Stimulated activated CD4-positive, alpha-beta T cell treated with anti-CD3 and anti-CD28 coated beads, TNF-alpha, amount 100 ng/mL, for 48 hours (primary cell): ENCODE measurements around the gene SCARB1.

Experiments
- DNase-seq, 3 donors: peaks; one replicate each; pipeline ENCODE4 v3.0.0-alpha.2; 2020; ENCODE audit warnings: low read depth in 3 of 3

Gene SCARB1

DNA sequence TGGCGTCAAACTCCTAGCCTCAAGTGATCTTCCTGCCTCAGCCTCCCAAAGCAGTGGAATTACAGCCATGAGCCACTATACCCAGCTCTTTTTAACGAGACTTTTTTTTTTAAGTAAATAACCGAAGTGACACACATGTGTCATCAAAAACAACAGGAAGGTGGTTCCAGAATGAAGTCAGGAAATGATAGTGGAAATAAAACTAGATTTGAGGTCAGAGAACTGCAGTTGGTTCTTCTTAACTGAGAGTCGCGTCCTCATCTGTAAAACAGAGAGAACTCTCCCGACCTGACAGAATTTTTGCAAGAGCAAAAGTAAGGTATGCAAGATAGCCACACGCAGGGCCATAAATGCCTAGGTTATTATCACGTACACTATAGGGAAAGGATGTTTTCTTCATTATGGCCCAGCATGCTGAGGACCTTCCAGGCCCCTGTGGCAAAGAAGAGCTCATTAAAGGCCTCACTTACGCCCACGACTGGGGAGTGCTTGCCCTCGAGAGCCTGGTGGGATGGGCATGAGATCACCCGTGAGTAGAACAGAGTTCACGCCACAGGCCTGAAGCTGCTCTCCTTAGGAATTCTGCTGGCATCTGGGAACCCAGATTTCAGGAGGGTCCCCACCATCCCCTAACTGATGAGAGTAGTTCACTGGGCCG lies 67.2 kb downstream of the SCARB1 start:
- no peak for DNase-seq

- DNase-seq, result no peak
Observed at GRCh38 chr12:124795081-124795948, 68.3 kb downstream of the SCARB1 start.

GRCh38 chr12:124792961-124793441 lies 70.7 kb downstream of the SCARB1 start:
- DNase-seq, result no peak

- DNase-seq, result no peak
Observed at GRCh38 chr12:124792156-124792555, 71.5 kb downstream of the SCARB1 start.

GRCh38 chr12:124790650-124791400 lies 72.8 kb downstream of the SCARB1 start:
- no peak for DNase-seq

DNA sequence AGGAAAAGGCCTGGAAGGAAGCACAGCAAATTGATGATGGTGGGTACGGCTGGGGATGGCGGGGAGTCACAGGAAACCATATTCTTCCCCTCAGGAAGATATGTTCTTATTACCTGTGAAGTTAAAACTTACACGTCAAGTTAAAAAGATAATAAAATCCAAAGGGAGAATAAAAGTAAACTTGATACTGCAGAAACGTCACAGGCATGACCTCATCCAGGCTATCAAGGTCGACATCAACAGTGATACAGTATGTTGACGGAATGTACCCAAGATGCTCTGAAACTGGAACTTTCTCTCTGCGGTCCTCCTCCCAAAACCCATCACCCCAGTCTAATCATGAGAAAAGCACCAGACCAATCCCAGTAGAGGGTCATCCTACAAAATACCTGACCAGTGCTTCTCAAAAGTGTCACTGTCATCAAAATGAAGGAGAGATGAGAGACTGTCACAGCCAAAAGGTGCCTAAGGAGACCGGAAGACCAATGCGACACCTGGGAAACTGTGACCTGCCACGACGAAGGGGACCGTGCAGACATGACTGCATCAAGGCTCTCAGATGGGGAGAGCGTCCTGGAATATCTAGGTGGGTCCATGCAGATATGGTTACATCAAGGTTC lies 74.6 kb downstream of the SCARB1 start:
- no peak for DNase-seq

DNA sequence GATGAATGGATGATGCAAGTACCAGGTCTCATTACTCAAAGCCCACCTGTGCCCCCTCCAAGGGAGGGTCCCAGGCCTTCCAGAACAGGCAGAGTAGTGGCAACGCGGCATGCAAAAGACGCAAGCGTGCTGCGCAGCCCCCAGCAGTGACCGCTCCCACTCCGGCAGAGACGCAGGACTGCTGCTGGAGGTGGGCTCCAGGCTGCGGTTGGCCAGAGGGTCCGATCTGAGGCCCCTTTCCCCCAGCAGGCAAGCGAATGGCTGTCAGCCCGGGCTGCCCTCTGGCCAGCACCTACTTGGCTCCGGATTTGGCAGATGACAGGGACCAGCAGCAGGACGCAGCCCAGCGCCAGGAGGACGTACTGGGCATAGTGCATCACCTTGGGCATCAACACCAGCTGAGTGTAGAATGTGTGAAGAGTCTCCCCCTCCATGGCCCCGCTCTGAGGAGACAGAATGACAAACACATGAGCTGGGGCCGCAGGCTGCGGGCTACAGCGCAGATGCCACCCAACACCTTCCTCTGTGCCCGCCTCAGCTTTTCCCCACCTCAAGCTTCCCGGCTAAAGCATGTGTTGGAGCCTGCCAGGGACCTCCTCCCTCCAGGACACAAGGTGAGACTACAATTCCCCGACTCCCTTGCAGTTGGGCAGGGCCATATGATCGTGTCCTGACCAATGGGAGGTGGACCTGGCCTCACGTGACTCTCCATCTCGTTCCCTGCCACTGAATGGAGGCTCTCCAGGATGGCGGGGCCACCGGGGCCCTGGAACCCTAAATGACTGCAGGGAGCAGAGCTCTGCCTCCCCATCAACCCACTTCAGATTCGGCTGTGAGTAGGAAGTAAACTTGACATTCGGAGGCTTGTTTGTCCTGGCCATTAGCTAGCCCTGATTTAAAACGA lies 77.4 kb downstream of the SCARB1 start:
- no peak for DNase-seq

DNA sequence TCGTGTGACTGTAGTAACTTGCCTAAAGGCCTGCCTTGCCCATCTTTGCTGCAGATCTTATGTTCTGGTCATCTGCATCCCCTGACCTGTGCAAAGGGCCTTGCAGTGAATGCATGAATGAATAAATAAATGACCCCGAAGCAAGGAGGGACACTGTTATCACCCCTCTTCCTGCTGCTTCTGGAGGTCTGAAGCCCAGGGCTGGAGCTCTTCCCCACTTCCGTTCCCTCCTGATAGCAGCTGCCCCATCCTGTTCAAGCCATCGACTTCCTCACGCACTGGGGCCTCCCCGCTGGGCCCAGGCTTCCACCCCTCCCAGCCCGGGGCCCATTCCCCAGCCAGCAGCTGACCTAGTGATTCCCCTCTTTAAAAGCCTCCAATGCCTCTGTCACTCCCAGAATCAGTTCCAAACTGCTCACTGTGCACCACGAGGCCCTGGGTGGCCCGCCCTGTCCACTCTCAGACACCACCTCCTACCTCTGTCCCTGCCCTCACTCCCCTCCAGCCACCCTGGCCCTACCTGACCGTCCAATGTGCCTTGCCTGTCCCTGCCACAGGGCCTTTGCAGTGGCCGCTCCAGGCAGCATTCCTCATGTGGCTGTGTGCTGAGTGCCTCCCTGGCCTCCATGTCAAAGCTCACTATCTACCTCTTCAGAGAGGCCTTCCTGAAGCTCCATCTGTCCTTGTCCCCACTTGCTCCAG lies 78.6 kb downstream of the SCARB1 start:
- DNase-seq, result no peak

DNA sequence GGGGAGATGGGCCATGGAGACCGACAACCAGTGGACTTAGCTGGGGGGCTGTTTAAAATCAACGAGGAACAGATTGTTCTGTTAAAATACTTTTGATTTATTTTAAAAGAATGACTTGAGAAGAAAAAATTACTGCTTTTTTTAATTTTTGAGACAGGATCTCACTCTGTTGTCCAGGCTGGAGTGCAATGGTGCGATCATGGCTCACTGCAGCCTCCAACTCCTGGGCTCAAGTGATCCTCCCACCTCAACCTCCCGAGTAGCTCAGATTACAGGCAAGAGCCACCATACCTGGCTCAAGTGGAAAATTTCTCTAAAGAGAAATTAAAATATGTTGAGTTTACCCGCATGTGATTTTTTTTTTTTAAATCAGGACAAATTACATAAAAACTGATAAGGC lies 80.6 kb downstream of the SCARB1 start:
- DNase-seq, result no peak

DNA sequence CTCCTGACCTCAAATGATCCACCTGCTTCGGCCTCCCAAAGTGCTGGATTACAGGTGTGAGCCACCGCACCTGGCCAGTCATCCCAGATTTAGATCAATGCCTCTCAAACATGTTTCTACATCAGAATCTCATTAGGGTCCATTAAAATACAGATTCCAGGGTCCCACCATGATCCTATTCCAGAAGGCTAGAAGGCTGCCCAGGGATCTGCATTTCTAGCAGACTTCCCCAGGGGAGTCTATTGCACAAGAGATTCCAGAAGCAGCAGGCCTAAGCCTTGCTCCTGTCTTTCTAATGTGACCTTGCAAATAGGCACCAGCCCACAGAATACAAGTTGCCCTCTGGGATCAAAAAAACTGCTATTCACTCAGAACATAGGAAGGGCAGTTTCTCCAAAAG lies 81.5 kb downstream of the SCARB1 start:
- no peak for DNase-seq

DNA sequence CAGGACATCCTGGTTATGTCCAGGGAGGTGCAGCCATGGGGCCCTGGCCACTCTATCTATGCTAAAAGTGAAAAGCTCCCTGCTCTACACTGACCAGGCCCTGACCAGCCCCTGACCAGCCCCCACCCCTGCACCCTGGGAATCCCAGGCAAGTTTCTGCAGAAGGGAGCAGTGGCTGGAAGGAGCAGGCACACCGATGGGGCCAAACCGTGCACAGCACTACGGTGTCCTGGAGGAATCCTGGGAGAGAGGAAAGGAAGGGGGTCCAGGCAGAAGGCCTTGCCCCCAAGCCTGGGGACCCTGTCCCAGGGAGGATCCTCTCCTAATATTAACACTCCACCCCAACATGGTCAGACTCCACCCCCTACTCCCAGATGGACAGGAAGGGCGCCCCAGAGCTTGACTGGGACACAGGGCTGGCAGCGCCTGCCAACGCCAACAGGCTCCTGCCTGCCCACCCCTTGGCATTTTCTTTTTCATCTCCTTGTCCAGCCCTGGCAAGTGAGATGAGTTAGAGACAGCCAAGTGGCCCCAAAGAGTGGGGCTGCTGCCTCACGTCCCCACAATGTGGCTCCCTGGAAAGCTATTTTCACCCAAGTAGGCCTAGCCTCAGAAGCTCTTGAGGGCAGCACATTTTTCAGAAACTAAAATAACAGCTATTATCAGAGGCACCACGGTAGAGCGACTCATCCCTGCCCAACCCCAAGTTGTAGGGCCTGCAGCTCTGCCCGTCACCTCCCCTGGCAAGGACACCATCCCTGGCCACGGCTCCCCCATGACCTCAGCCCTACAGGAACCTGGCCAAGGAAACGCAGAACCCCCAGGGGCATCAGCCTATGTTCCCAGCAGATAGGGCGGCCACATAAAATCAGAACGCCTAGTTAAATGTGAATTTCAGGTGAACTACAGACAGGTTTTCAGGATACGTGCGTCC lies 82.6 kb downstream of the SCARB1 start:
- DNase-seq, result no peak

DNA sequence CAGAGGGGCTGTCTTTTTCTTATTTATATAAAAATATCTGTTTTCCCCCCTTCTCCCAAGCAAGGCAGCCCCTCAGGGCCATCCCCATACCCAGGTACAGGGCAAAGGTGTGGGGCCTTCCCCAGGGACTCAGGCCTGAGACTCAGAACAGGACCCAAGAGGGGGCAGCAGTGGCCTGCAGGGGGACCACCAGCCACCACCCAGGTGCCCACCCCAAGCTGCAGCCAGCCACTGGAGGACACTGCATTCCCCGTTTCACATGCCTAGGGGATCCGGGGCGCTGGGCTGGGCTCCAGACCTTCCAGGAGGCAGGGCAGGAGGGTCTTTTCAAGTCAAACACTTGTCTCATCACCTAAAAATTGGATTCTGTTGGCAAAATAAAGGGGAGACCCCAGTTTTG lies 83.3 kb downstream of the SCARB1 start:
- no peak for DNase-seq

DNA sequence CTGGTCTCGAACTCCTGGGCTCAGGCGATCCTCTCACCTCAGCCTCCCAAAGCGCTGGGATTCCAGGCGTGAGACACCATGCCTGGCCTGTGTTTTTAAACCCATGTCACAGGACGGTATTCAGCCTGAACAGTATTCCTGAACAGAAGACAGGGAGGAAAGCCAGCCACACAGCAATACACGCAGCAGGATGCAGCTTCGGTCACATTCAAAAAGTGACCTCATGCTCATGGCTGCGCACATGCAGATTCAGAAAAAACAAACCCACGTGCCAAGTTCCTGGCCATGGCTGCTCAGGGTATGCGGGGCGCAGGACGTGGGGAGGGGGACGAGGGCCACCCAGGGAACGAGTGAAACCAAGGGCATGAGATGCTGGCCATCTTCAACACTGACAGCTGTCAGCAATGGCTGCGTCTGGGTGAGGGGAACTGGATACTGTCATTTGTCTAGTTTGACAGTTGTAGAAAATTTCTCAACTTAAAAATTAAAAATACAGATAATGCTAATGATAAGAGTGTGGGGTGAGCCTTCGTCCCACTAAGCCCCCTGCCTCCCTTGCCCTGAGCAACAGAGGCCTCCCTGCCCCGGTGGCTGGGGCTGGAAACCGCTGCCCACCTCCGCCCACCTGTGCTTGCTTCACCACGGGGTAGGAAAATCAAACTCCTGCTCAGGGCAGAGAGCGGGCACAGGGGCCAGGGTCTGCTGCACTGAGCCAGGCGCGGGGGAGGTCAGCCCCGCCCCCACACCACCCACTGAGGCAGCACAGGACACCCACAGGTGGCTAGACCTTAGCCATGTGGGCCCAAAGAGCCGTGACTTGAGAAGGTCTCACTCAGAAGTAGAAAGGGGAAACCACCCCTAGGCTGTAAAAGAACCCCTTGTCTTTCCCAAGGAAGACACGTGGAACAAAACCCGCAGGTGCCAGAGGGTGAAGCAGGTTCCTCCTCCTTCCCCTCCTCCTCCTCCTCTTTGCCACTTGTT lies 84.2 kb downstream of the SCARB1 start:
- no peak for DNase-seq

GRCh38 chr12:124778411-124778810 lies 85.3 kb downstream of the SCARB1 start:
- peak in 1 of 3 donors; percentile 33 for DNase-seq

GRCh38 chr12:124777399-124778372 lies 86.0 kb downstream of the SCARB1 start:
- DNase-seq, result no peak

GRCh38 chr12:124776125-124776513 lies 87.5 kb downstream of the SCARB1 start:
- DNase-seq, result no peak
